Prostate gland (tissue), 2 donors: ENCODE results near the gene PXN. TPM values are rescaled to one million over a fixed set of nuclear protein-coding genes. Genes with fewer than 3 reads are reported as not detected.
"Not testable (repeated sequence)": the region's sequence is repeated elsewhere in the genome, so short reads cannot be mapped to it uniquely, and the experiment has no call there.

ENCODE experiments used
- DNase-seq: peaks from one replicate; pipeline ENCODE4 v3.0.0-alpha.2; 2019; ENCODE audit warnings: low spot score
- H3K27ac ChIP-seq, 2 donors: fragments of 200-600 bp; sonication (generic); 2 replicates each; pipeline ENCODE4 v1.5.1; 2017 to 2019
- H3K27me3 ChIP-seq: fragments of 200-600 bp; sonication (generic); replicated peaks from 2 replicates; pipeline ENCODE4 v1.5.1; 2019; ENCODE audit not compliant: insufficient read depth
- H3K36me3 ChIP-seq, 2 donors: fragments of 200-600 bp; sonication (generic); 1 replicate in 1 of 2; 2 replicates in 1 of 2; pipeline versions ENCODE4 v1.5.1 to v1.8.1; 2017 to 2019
- H3K4me1 ChIP-seq: fragments of 200-600 bp; sonication (generic); replicated peaks from 2 replicates; pipeline ENCODE4 v1.5.1; 2019
- H3K4me3 ChIP-seq, 2 donors: fragments of 200-600 bp; sonication (generic); 2 replicates each; pipeline ENCODE4 v1.5.1; 2017 to 2019
- H3K9me3 ChIP-seq: fragments of 200-600 bp; sonication (generic); 2 replicates; pipeline ENCODE4 v1.5.1; 2017
- CTCF ChIP-seq, 4 experiments: fragments of 200-600 bp in 2 of 4; fragments of 450-650 bp in 2 of 4; sonication (generic) in 2 of 4; IDR thresholded peaks; 1 replicate in 3 of 4; 2 replicates in 1 of 4; pipeline ENCODE4 v1.5.1; 2016 to 2019; ENCODE audit warnings: antibody characterized with exemption in 4 of 4, mild to moderate bottlenecking in 2 of 4, moderate library complexity in 2 of 4
- POLR2A ChIP-seq: fragments of 450-650 bp; IDR thresholded peaks from one replicate; pipeline ENCODE4 v1.6.1; 2016; ENCODE audit warnings: antibody characterized with exemption, mild to moderate bottlenecking
- POLR2AphosphoS5 ChIP-seq: sonication (generic); formaldehyde crosslinking; IDR thresholded peaks from one replicate; pipeline ENCODE4 v1.6.1; 2017; ENCODE audit warnings: antibody characterized with exemption
- WGBS: methylation state at CpG from one replicate; pipeline ENCODE4 v1.1.5; 2018; 5-methylcytosine and 5-hydroxymethylcytosine counted together
- intact Hi-C: fragments of 100-400 bp; cut with DNase I; formaldehyde crosslinking; loops from one replicate; pipeline ENCODE4 v1.14.2; 2022
- total RNA-seq, 2 donors: library from RNA; depleted of rRNA; stranded (reverse); fragments of >200 nt; gene quantifications; one replicate each; pipeline ENCODE4 v1.1.0, GENCODE V29; 2016

Gene PXN
- total RNA-seq, 2 donors from 2014 or later, result 58.3 to 113 TPM

DNA sequence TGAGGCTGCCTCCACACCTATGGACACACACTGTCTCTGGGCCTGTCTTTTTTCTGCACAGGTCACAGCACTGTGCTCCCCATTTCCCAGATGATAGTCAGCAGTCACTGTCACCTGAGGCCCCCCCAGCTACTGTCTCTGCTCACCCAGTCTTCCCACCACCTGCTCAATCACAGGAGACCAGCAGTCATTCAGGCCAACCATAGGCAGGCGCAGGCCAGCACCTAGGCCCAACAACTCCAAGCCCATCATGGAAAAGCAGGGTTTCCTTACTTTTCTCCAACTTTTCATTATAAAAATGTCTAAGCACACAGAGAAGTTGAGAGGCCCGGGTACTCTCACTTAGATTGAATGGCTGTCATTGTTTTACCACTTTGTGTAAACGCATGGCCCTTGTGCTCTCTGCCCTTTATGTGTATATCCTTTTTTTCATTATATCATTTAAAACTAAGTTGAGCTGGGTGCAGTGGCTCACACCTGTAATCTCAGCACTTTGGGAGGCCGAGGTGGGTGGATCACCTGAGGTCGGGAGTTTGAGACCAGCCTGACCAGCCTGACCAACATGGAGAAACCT lies 7.1 kb downstream of the PXN start:
- Histone ChIP-seq H3K27ac (peak overlapping the region in 1 of 2 donors; percentile 78), H3K27me3 (no peaks in the 10 kb centered on the region), H3K4me1 (peaks cover 18% of the 10 kb centered on the region), H3K9me3 (no peaks in the 10 kb centered on the region), H3K36me3 (no peaks in the 10 kb centered on the region), H3K4me3 (no peak overlapping the region)
- 79% methylated on average over 5 of the region's 5 CpGs for WGBS
- intact Hi-C loops, result no loop called here
- TF ChIP-seq POLR2AphosphoS5 (no peak), POLR2A (no peak), CTCF (IDR thresholded peaks at IDR 0.05) (no peak)
- DNase-seq, result no peak

DNA sequence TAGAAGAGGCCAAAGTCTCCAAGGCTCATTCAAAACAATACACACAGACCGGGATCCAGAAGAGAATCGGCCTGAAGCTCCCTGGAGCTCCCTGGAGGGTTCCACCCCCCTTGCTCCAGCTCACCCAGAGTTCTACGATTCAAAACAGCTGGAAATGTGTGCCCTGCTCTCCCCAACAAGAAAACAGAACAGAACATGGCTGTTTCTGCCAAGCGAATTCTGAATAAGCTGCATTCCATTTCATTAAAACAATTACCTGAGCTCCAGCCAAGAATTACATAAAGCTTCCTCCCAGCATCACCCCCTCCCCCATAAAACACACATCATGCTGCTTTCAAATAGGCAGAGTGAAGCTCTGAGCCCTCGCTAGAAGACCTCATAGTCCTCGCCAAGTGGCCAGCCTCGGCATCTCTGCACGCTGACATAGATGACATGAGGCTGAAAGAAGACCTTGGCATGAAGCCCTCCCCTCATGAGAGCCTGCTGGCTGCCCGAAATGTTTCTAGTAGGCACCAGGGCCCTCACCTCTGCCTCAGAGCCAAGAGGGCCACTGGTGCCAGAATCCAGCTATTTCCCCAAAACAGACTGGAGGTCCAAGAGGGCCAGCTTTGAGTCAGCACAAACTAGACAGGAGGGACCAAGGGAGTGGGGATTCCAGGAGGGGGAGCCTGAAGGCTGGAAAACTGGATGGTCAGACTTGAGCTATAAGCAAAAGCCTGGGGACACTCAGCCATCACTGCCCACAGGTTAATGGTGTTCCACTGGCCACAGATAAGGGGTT lies 8.3 kb downstream of the PXN start:
- peak overlapping the region; percentile 76 to 78 for H3K27ac ChIP-seq
- intact Hi-C loops, result no loop called here
- H3K4me1 ChIP-seq, result peaks cover 10% of the 10 kb centered on the region
- H3K27me3 ChIP-seq, result no peaks in the 10 kb centered on the region
- H3K36me3 ChIP-seq, result no peaks in the 10 kb centered on the region
- TF ChIP-seq POLR2A (no peak), CTCF (IDR thresholded peaks at IDR 0.05) (no peak), POLR2AphosphoS5 (peak; percentile 87)
- H3K4me3 ChIP-seq, result no peak overlapping the region
- WGBS, result 8% methylated on average over 9 of the region's 9 CpGs
- peak; percentile 49 for DNase-seq
- no peaks in the 10 kb centered on the region for H3K9me3 ChIP-seq

- peaks cover 5% of the 10 kb centered on the region for H3K4me1 ChIP-seq
- peak overlapping the region in 1 of 2 donors; percentile 39 for H3K27ac ChIP-seq
- TF ChIP-seq CTCF (IDR thresholded peaks at IDR 0.05) (no peak), POLR2AphosphoS5 (no peak), POLR2A (no peak)
- intact Hi-C loops, result no loop called here
- no peak overlapping the region for H3K4me3 ChIP-seq
- H3K27me3 ChIP-seq, result no peaks in the 10 kb centered on the region
- DNase-seq, result no peak
- H3K36me3 ChIP-seq, result no peaks in the 10 kb centered on the region
- H3K9me3 ChIP-seq, result no peaks in the 10 kb centered on the region
- WGBS, result 84% methylated on average over 7 of the region's 7 CpGs
Measured at GRCh38 chr12:120254809-120255208, 10.7 kb downstream of the PXN start.

GRCh38 chr12:120253313-120253712 lies 12.2 kb downstream of the PXN start:
- H3K27me3 ChIP-seq, H3K9me3 ChIP-seq, H3K4me3 ChIP-seq, H3K4me1 ChIP-seq, intact Hi-C loops, H3K27ac ChIP-seq, H3K36me3 ChIP-seq, DNase-seq: not testable (repeated sequence)
- 71% methylated on average over 6 of the region's 6 CpGs for WGBS

GRCh38 chr12:120252071-120252906 lies 13.2 kb downstream of the PXN start:
- Histone ChIP-seq H3K4me3 (no peak overlapping the region), H3K9me3 (no peaks in the 10 kb centered on the region), H3K4me1 (peaks cover 1% of the 10 kb centered on the region), H3K27me3 (no peaks in the 10 kb centered on the region), H3K27ac (no peak overlapping the region), H3K36me3 (no peaks in the 10 kb centered on the region)
- no peak for TF ChIP-seq CTCF (IDR thresholded peaks at IDR 0.05)
- WGBS, result 83% methylated on average over 12 of the region's 12 CpGs
- intact Hi-C loops, result no loop called here
- DNase-seq, result no peak

- H3K9me3 ChIP-seq, H3K27ac ChIP-seq, H3K4me3 ChIP-seq, H3K36me3 ChIP-seq, H3K27me3 ChIP-seq, intact Hi-C loops, DNase-seq, H3K4me1 ChIP-seq: not testable (repeated sequence)
- WGBS, result 89% methylated on average over 12 of the region's 12 CpGs
Measured at GRCh38 chr12:120251364-120252070, 14.0 kb downstream of the PXN start.
